Measurements from ENCODE around the gene SVOP. TPM values are rescaled to one million over a fixed set of nuclear protein-coding genes. Genes with fewer than 3 reads are reported as not detected.

SVOP gene
- total and polyA plus RNA-seq, 2 of the 4 experiments (the other 2 are of a cell fraction) = not detected

DNA sequence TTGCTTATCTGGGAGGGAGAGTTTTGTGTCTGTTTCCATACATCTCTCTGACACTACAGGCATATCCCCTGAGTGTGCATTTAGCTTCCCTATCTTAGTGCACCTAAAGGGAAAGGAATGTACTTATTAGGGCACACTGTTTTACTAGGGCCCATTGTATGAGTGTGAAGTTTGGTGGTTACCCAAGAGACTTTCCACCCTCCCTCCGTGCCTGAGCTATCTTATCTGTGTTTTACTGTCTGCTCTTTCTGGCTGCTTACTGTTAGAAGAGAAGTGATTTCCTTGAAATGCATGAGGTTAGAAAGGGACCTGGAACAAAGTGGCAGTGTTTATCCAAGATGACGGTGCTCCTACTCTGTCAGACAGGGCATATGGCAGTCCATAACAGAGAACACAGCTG lies 8.5 kb upstream of the SVOP start:
- Histone ChIP-seq H3K23ac (ENCODE audit: low read depth, low read length) (no peak overlapping the region), H2BK15ac (ENCODE audit: low read depth, low read length) (no peak overlapping the region), H3K4me1 (ENCODE audit: control insufficient read depth, insufficient read depth, low read length) (no peaks in the 10 kb centered on the region; the same call in 1 of the 2 replicates), H2BK120ac (ENCODE audit: low read depth, low read length) (no peak overlapping the region), H3K9me3 (ENCODE audit: control insufficient read depth, insufficient read depth, low read length) (no peaks in the 10 kb centered on the region), H3K27me3 (ENCODE audit: control insufficient read depth, insufficient read depth, low read length) (peaks cover 2% of the 10 kb centered on the region; the same call in 1 of the 2 replicates), H2AK5ac (ENCODE audit: low read depth, low read length) (no peak overlapping the region), H4K8ac (ENCODE audit: low read depth in 2 of 2, low read length in 2 of 2) (no peak overlapping the region), H3K56ac (ENCODE audit: extremely low read depth, insufficient read depth, low read length) (no peak overlapping the region), H2BK5ac (ENCODE audit: low read depth, low read length, poor library complexity, severe bottlenecking) (no peak overlapping the region), H3K4ac (ENCODE audit: low read depth, low read length) (no peak overlapping the region), H2AK9ac (replicated peaks; ENCODE audit: low read depth, low read length, poor library complexity) (no peak overlapping the region), H4K20me1 (ENCODE audit: insufficient read depth, low read length) (no peaks in the 10 kb centered on the region), H3K27ac (ENCODE audit: insufficient read depth, low read length) (no peak overlapping the region), H4K91ac (ENCODE audit: insufficient read depth, low read depth, low read length) (no peak overlapping the region), H3K4me2 (ENCODE audit: low read depth, low read length) (no peak overlapping the region), H3K36me3 (ENCODE audit: control insufficient read depth, insufficient read depth, low read length) (no peaks in the 10 kb centered on the region), H2AFZ (replicated peaks; ENCODE audit: low read length, poor library complexity) (no peak overlapping the region), H3K18ac (ENCODE audit: low read depth, low read length) (no peak overlapping the region), H3K9me1 (ENCODE audit: insufficient read depth, low read length) (no peaks in the 10 kb centered on the region), H3K79me1 (ENCODE audit: low read depth in 1 of 2, low read length in 2 of 2) (no peaks in the 10 kb centered on the region), H3K14ac (replicated peaks; ENCODE audit: low read depth, low read length) (no peak overlapping the region), H4K5ac (ENCODE audit: low read depth, low read length) (no peak overlapping the region), H3K4me3 (ENCODE audit: insufficient read depth, low read depth, low read length) (no peak overlapping the region), H2BK20ac (ENCODE audit: low read depth, low read length) (no peak overlapping the region), H3K9ac (ENCODE audit: low read depth, low read length) (no peak overlapping the region)
- TF ChIP-seq FOS (IDR thresholded peaks at IDR 0.05; ENCODE audit: low read depth, low read length) (no peak), POLR2A (IDR thresholded peaks at IDR 0.05; ENCODE audit: low read depth, low read length) (no peak), SMC3 (IDR thresholded peaks at IDR 0.05; ENCODE audit: low read depth, low read length) (no peak), RFX5 (IDR thresholded peaks at IDR 0.05; ENCODE audit: low read depth, low read length) (no peak), MXI1 (IDR thresholded peaks at IDR 0.05; ENCODE audit: borderline replicate concordance, low read depth, low read length) (no peak), CHD1 (IDR thresholded peaks at IDR 0.05; ENCODE audit: low read depth, low read length) (no peak), MAFK (IDR thresholded peaks at IDR 0.05; ENCODE audit: low read depth, low read length) (no peak), RCOR1 (IDR thresholded peaks at IDR 0.05; ENCODE audit: insufficient replicate concordance, low read length) (no peak), BHLHE40 (IDR thresholded peaks at IDR 0.05; ENCODE audit: low read depth, low read length) (no peak), NFE2L2 (IDR thresholded peaks at IDR 0.05; ENCODE audit: low read depth, low read length) (no peak), RAD21 (IDR thresholded peaks at IDR 0.05; ENCODE audit: low read length) (no peak), CEBPB (IDR thresholded peaks at IDR 0.05; ENCODE audit: low read depth, low read length) (no peak), MAZ (IDR thresholded peaks at IDR 0.05; ENCODE audit: borderline replicate concordance, low read depth, low read length) (no peak)
- TF ChIP-seq, protein P1, sequence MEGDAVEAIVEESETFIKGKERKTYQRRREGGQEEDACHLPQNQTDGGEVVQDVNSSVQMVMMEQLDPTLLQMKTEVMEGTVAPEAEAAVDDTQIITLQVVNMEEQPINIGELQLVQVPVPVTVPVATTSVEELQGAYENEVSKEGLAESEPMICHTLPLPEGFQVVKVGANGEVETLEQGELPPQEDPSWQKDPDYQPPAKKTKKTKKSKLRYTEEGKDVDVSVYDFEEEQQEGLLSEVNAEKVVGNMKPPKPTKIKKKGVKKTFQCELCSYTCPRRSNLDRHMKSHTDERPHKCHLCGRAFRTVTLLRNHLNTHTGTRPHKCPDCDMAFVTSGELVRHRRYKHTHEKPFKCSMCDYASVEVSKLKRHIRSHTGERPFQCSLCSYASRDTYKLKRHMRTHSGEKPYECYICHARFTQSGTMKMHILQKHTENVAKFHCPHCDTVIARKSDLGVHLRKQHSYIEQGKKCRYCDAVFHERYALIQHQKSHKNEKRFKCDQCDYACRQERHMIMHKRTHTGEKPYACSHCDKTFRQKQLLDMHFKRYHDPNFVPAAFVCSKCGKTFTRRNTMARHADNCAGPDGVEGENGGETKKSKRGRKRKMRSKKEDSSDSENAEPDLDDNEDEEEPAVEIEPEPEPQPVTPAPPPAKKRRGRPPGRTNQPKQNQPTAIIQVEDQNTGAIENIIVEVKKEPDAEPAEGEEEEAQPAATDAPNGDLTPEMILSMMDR (conservative IDR thresholded peaks at IDR 0.05; ENCODE audit: low read depth, low read length) = no peak
- TF ChIP-seq, protein P2, sequence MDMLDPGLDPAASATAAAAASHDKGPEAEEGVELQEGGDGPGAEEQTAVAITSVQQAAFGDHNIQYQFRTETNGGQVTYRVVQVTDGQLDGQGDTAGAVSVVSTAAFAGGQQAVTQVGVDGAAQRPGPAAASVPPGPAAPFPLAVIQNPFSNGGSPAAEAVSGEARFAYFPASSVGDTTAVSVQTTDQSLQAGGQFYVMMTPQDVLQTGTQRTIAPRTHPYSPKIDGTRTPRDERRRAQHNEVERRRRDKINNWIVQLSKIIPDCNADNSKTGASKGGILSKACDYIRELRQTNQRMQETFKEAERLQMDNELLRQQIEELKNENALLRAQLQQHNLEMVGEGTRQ (IDR thresholded peaks at IDR 0.05; ENCODE audit: low read depth, low read length) = no peak
- TF ChIP-seq, protein P3, sequence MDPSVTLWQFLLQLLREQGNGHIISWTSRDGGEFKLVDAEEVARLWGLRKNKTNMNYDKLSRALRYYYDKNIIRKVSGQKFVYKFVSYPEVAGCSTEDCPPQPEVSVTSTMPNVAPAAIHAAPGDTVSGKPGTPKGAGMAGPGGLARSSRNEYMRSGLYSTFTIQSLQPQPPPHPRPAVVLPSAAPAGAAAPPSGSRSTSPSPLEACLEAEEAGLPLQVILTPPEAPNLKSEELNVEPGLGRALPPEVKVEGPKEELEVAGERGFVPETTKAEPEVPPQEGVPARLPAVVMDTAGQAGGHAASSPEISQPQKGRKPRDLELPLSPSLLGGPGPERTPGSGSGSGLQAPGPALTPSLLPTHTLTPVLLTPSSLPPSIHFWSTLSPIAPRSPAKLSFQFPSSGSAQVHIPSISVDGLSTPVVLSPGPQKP (IDR thresholded peaks at IDR 0.05; ENCODE audit: borderline replicate concordance, low read depth, low read length) = no peak
- POLR2A ChIA-PET (ENCODE audit: unreplicated experiment) = no interaction called here
- BruUV-seq (replicated peaks) = no TSS peak
- dilution Hi-C loops (cut with HindIII; ENCODE audit: low sequenced_read_pairs, unreplicated experiment) = no loop called here
- WGBS, 2 experiments (ENCODE audit: extremely low coverage in 2 of 2, insufficient read length in 1 of 2) = no CpG with 5 or more reads among the region's 2 CpGs
- DNase-seq (no peak), ATAC-seq (ENCODE audit: low read depth) (peak; percentile 29; the same call in 1 of the 2 replicates)
- in situ Hi-C loops (cut with MboI; ENCODE audit: low sequenced_read_pairs) = no loop called here
- CTCF ChIA-PET = interaction anchor here (0.5 to 0.6 kb wide), 2 partner anchors 384 to 995 kb away, joined by 3 to 4 read pairs; no protein-coding TSS in a partner anchor
- intact Hi-C loops (cut with micrococcal nuclease) = no loop called here
